Loucy (cell line): ENCODE results near the gene EBF3.

ENCODE experiments used
- CTCF ChIP-seq: fragments of 200-600 bp; sonication (generic); conservative IDR thresholded peaks from 2 replicates; pipeline ENCODE4 v1.5.1; 2014; ENCODE audit warnings: mild to moderate bottlenecking, antibody characterized with exemption, low read length
- EZH2phosphoT487 ChIP-seq: fragments of 200-600 bp; IDR thresholded peaks from 2 replicates; pipeline ENCODE4 v1.6.1; 2018; ENCODE audit warnings: antibody characterized with exemption, mild to moderate bottlenecking, moderate library complexity, borderline replicate concordance

GRCh38 chr10:129912986-129913695 lies 50.9 kb downstream of the EBF3 start:
- TF ChIP-seq CTCF (no peak), EZH2phosphoT487 (no peak)
